ENCODE data around the gene FAM227B.

The FAM227B gene

DNA sequence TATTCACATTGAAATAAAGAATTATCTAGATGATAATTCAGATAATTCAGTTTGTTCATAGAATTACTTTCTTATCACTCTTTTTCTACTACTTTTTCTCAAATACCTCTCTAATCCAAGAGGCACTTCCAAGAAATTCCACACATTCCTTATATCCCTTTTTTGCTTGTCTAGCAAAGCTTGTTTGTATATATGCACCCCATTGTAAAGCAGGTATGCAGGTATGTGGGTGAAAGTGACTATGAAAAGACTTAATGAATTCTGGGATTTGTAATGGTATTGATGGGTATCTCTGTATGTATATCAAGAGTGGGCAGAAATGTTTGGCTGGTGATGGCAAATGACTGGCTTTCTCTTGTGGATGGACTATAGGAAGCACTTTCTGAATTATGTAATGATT is 291.7 kb downstream of the FAM227B start:
- H3K27me3 Mint-ChIP-seq (ENCODE audit: low read depth), result no peaks in the 10 kb centered on the region
- no peak for DNase-seq (ENCODE audit: low spot score)
- H3K9me3 Mint-ChIP-seq, result no peaks in the 10 kb centered on the region
- no peak overlapping the region for H3K4me3 Mint-ChIP-seq
- no peaks in the 10 kb centered on the region for H3K4me1 Mint-ChIP-seq (ENCODE audit: low read depth)
- peaks cover 6% of the 10 kb centered on the region for H3K36me3 Mint-ChIP-seq (ENCODE audit: low read depth)
- H3K27ac Mint-ChIP-seq, result no peak overlapping the region

GRCh38 chr15:49327927-49328326 is 292.7 kb downstream of the FAM227B start:
- H3K4me3 Mint-ChIP-seq, result no peak overlapping the region
- no peaks in the 10 kb centered on the region for H3K9me3 Mint-ChIP-seq
- no peak overlapping the region for H3K27ac Mint-ChIP-seq
- no peaks in the 10 kb centered on the region for H3K27me3 Mint-ChIP-seq (ENCODE audit: low read depth)
- peaks cover 6% of the 10 kb centered on the region for H3K36me3 Mint-ChIP-seq (ENCODE audit: low read depth)
- no peaks in the 10 kb centered on the region for H3K4me1 Mint-ChIP-seq (ENCODE audit: low read depth)
- DNase-seq (ENCODE audit: low spot score), result no peak

GRCh38 chr15:49323207-49323606 is 297.4 kb downstream of the FAM227B start:
- Mint-ChIP-seq H3K27me3 (ENCODE audit: low read depth) (no peaks in the 10 kb centered on the region), H3K9me3 (no peaks in the 10 kb centered on the region), H3K4me3 (no peak overlapping the region), H3K4me1 (ENCODE audit: low read depth) (peaks cover 1% of the 10 kb centered on the region), H3K36me3 (ENCODE audit: low read depth) (peaks cover 9% of the 10 kb centered on the region), H3K27ac (no peak overlapping the region)
- no peak for DNase-seq (ENCODE audit: low spot score)

DNA sequence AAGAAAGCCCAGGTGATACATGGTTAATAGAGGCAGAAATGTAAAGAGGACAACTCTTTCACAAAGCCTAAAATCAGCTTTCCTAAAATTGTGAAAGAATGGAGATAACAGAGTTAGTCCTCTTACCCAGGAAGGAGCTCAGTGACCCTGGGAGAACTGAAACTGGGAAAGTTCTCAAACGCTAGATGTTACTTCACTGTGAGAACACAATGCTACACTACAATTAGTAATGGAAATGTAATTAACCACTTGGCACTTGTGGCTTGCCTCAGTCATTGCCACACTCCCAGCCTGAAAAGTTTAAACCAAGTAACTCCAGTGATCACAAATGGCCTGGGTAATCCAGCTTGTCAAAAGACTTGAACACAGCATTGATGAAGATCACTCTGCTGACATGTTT is 300.3 kb downstream of the FAM227B start:
- Mint-ChIP-seq H3K27me3 (ENCODE audit: low read depth) (no peaks in the 10 kb centered on the region), H3K4me3 (no peak overlapping the region), H3K27ac (no peak overlapping the region), H3K4me1 (ENCODE audit: low read depth) (peaks cover 1% of the 10 kb centered on the region), H3K36me3 (ENCODE audit: low read depth) (peaks cover 13% of the 10 kb centered on the region), H3K9me3 (no peaks in the 10 kb centered on the region)
- DNase-seq (ENCODE audit: low spot score), result no peak

DNA sequence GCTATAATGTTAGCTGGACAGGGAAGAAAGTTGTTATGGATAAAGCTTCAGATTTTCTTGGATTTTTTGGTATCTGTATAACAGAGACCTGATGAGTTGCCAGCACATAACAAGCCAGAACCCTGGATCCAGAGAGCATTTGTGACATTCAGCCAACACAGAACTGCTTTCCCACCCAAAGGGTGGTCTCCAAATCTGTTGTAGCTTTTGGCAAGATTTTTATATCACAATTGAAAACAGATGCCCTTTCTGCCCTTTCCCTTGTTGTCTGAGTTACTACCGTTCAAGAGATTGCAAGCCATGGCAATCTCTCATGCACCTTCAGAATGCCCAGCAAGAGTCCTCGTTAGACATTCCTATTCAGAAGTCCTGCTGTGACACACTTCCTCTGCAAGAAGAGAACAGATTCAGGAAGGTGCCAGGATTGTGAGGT is 305.2 kb downstream of the FAM227B start:
- Mint-ChIP-seq H3K4me3 (no peak overlapping the region), H3K36me3 (ENCODE audit: low read depth) (peaks cover 12% of the 10 kb centered on the region), H3K27ac (no peak overlapping the region), H3K27me3 (ENCODE audit: low read depth) (no peaks in the 10 kb centered on the region), H3K9me3 (no peaks in the 10 kb centered on the region), H3K4me1 (ENCODE audit: low read depth) (peaks cover 2% of the 10 kb centered on the region)
- DNase-seq (ENCODE audit: low spot score), result no peak

DNA sequence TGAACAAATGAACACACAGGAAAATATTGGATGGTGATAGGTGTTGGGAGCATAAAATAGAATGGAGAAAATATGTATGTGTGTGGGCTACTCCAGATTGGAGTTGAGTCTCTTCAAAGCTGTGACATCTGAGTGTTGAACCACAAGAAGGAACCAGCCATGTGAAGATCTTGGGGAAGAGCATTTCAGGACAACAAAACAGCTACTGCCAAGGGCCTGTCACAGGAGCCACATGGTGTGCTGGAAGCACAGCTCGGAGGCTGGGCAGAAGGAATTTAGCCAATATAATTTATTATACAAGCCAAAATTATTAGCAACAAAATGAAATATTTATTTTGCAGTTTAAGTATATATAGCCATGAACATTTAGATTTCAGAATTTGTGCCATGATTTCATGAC is 305.9 kb downstream of the FAM227B start:
- Mint-ChIP-seq H3K4me3 (no peak overlapping the region), H3K4me1 (ENCODE audit: low read depth) (peaks cover 2% of the 10 kb centered on the region), H3K9me3 (no peaks in the 10 kb centered on the region), H3K36me3 (ENCODE audit: low read depth) (peaks cover 8% of the 10 kb centered on the region), H3K27me3 (ENCODE audit: low read depth) (no peaks in the 10 kb centered on the region), H3K27ac (no peak overlapping the region)
- DNase-seq (ENCODE audit: low spot score), result no peak

- DNase-seq (ENCODE audit: low spot score), result no peak
- Mint-ChIP-seq H3K4me3 (no peak overlapping the region), H3K4me1 (ENCODE audit: low read depth) (peaks cover 2% of the 10 kb centered on the region), H3K9me3 (no peaks in the 10 kb centered on the region), H3K36me3 (ENCODE audit: low read depth) (peaks cover 8% of the 10 kb centered on the region), H3K27ac (no peak overlapping the region), H3K27me3 (ENCODE audit: low read depth) (no peaks in the 10 kb centered on the region)
Measured at GRCh38 chr15:49313650-49314049, 307.0 kb downstream of the FAM227B start.

- peaks cover 8% of the 10 kb centered on the region for H3K36me3 Mint-ChIP-seq (ENCODE audit: low read depth)
- no peaks in the 10 kb centered on the region for H3K27me3 Mint-ChIP-seq (ENCODE audit: low read depth)
- H3K27ac Mint-ChIP-seq, result no peak overlapping the region
- H3K4me1 Mint-ChIP-seq (ENCODE audit: low read depth), result peaks cover 2% of the 10 kb centered on the region
- no peak for DNase-seq (ENCODE audit: low spot score)
- H3K9me3 Mint-ChIP-seq, result no peaks in the 10 kb centered on the region
- H3K4me3 Mint-ChIP-seq, result no peak overlapping the region
Measured at GRCh38 chr15:49309889-49310288, 310.7 kb downstream of the FAM227B start.

DNA sequence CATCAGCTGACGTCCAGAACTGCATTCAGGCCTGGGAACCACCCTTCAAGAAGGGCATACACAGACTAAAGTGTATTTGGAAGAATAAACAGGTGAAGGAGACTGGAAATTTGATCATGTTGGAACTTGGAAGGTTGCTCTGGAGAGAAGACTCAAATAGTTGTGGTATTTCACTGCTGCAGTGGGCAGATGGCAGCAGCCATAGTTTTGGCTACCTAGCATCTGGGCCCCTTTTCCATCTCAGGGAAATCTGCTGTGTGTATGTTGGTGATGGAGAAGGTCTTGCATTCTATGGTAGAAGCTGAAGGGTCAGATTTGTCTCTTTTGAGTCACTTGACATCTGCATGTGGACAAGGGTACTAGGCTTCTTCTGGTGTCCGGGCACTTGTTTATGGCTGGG is 311.9 kb downstream of the FAM227B start:
- no peaks in the 10 kb centered on the region for H3K9me3 Mint-ChIP-seq
- no peak for DNase-seq (ENCODE audit: low spot score)
- H3K27ac Mint-ChIP-seq, result no peak overlapping the region
- H3K4me3 Mint-ChIP-seq, result no peak overlapping the region
- peaks cover 2% of the 10 kb centered on the region for H3K4me1 Mint-ChIP-seq (ENCODE audit: low read depth)
- peaks cover 17% of the 10 kb centered on the region for H3K36me3 Mint-ChIP-seq (ENCODE audit: low read depth)
- H3K27me3 Mint-ChIP-seq (ENCODE audit: low read depth), result no peaks in the 10 kb centered on the region

DNA sequence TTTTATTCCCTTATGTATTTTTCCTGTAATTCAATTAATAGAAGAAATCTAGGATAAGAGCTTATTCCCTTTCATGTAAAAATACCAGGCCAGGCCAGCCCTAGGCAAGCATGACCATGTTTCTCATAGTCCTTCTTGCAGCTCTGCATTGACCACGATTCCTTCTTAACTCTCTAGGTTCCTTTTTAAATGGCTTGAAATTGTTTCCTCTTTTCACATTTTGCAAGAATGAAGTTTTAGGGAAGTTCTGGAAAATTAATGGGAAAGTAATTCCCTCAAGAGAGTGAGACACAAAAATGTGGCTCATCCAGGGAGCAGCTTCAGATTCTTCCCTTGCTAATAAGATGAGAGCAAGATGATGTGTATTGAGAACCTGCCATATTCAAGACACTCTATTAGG is 314.1 kb downstream of the FAM227B start:
- peaks cover 19% of the 10 kb centered on the region for H3K36me3 Mint-ChIP-seq (ENCODE audit: low read depth)
- no peak overlapping the region for H3K27ac Mint-ChIP-seq
- H3K9me3 Mint-ChIP-seq, result no peaks in the 10 kb centered on the region
- no peak for DNase-seq (ENCODE audit: low spot score)
- H3K4me3 Mint-ChIP-seq, result no peak overlapping the region
- no peaks in the 10 kb centered on the region for H3K27me3 Mint-ChIP-seq (ENCODE audit: low read depth)
- no peaks in the 10 kb centered on the region for H3K4me1 Mint-ChIP-seq (ENCODE audit: low read depth)

DNA sequence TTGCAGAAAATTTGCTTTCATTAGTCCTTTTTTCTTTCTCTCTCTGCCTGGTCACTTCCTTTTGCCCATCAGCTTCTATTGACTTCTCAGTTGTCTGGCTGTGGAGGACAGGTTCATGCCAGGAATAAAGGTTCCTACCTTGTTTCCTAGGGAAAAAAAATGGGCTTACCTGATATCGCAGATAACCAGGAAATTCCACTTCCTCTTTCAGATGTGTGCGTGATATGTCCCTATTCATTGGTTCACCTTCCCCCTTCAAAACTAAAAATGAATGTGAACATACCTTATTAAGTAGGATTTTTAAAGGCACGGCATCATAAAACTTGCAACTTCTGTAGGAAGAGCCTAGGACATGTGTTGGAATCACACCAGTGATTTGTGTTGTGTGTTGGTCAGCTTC is 317.6 kb downstream of the FAM227B start:
- DNase-seq (ENCODE audit: low spot score), result no peak

GRCh38 chr15:49301562-49301961 is 319.1 kb downstream of the FAM227B start:
- Mint-ChIP-seq H3K4me3 (no peak overlapping the region), H3K9me3 (peaks cover 4% of the 10 kb centered on the region), H3K36me3 (ENCODE audit: low read depth) (peaks cover 35% of the 10 kb centered on the region), H3K4me1 (ENCODE audit: low read depth) (peaks cover 1% of the 10 kb centered on the region), H3K27ac (no peak overlapping the region), H3K27me3 (ENCODE audit: low read depth) (no peaks in the 10 kb centered on the region)
- DNase-seq (ENCODE audit: low spot score), result no peak

More for the DNA sequence above, 317.6 kb downstream of the FAM227B start:
- Mint-ChIP-seq H3K4me1 (ENCODE audit: low read depth) (peaks cover 1% of the 10 kb centered on the region), H3K36me3 (ENCODE audit: low read depth) (peaks cover 31% of the 10 kb centered on the region), H3K4me3 (no peak overlapping the region), H3K27ac (no peak overlapping the region), H3K27me3 (ENCODE audit: low read depth) (no peaks in the 10 kb centered on the region), H3K9me3 (peaks cover 4% of the 10 kb centered on the region)

GRCh38 chr15:49300856-49301255 is 319.8 kb downstream of the FAM227B start:
- no peak for DNase-seq (ENCODE audit: low spot score)
- Mint-ChIP-seq H3K4me3 (no peak overlapping the region), H3K36me3 (ENCODE audit: low read depth) (peaks cover 40% of the 10 kb centered on the region)

GRCh38 chr15:49297584-49297983 is 323.0 kb downstream of the FAM227B start:
- Mint-ChIP-seq H3K36me3 (ENCODE audit: low read depth) (peaks cover 44% of the 10 kb centered on the region), H3K4me3 (no peak overlapping the region), H3K4me1 (ENCODE audit: low read depth) (peaks cover 1% of the 10 kb centered on the region), H3K27ac (no peak overlapping the region), H3K9me3 (peaks cover 4% of the 10 kb centered on the region), H3K27me3 (ENCODE audit: low read depth) (no peaks in the 10 kb centered on the region)
- no peak for DNase-seq (ENCODE audit: low spot score)

More at GRCh38 chr15:49300856-49301255, 319.8 kb downstream of the FAM227B start:
- Mint-ChIP-seq H3K27me3 (ENCODE audit: low read depth) (no peaks in the 10 kb centered on the region), H3K9me3 (peaks cover 4% of the 10 kb centered on the region), H3K27ac (no peak overlapping the region), H3K4me1 (ENCODE audit: low read depth) (peaks cover 1% of the 10 kb centered on the region)

DNA sequence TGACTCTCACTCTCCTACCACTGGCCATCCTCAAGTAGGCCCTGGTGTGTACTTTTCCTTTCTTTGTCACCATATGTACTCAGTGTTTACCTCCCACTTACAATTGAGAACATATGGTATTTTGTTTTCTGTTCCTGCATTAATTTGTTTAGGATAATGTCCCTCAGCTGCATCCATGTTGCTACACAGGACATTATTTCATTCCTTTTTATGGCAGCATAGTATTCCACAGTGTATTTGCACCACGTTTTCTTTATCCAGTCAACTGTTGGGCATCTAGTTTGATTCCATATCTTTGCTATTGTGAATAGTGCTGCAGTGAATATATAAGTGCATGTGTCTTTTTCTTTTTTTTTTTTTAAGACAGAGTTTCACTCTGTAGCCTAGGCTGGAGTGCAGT is 324.4 kb downstream of the FAM227B start:
- DNase-seq (ENCODE audit: low spot score), result no peak
- Mint-ChIP-seq H3K27me3 (ENCODE audit: low read depth) (no peaks in the 10 kb centered on the region), H3K36me3 (ENCODE audit: low read depth) (peaks cover 53% of the 10 kb centered on the region), H3K27ac (no peak overlapping the region), H3K9me3 (peaks cover 4% of the 10 kb centered on the region), H3K4me3 (no peak overlapping the region), H3K4me1 (ENCODE audit: low read depth) (peaks cover 3% of the 10 kb centered on the region)
